Stimulated activated CD8-positive, alpha-beta memory T cell treated with anti-CD3 and anti-CD28 coated beads, Interleukin-15, amount 100 ng/mL, for 48 hours (primary cell): Measurements from ENCODE around the gene CRMP1.

Experiments
- DNase-seq, 2 donors: peaks; one replicate each; pipeline ENCODE4 v3.0.0-alpha.2; 2020; ENCODE audit warnings: low read depth in 2 of 2

The CRMP1 gene

DNA sequence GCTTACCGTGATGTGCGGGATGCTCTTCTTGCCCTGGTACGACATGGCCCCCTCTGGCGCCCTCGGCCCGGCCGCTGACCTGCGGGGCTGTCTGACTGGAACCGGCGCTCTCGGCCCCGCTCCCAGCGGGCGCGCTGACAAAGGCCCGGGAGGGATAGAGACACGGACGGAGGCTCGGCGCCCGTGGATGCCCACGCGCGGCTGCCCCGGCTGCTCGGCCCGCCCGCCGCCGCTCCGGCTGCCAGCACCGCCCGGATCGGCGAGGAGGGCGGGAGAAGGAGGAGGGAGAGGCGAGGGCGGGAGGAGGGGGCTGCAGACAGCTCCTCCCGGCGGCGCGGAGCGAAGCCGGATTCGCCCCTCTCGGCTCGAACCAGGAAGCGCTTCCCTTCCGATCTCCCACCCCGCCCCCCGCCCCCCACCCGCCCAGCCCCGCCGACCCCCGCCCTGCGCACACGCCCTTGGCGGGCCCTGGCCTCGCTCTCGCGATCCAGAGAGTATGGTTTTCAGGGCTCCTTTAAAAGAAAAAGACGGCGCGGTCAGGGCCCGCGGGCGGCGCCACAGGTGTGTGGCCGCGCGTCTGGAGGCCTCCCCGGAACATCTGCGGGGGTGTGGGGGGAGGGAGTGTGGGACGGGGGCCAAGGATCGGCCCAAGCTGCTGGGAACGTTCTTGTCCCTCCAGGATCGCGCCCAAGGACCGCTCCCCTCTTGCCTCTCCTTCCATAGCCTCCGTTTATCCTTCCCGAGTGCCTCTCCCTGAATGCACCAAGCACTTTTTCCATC lies 4.5 kb downstream of the CRMP1 start:
- DNase-seq = no peak

DNA sequence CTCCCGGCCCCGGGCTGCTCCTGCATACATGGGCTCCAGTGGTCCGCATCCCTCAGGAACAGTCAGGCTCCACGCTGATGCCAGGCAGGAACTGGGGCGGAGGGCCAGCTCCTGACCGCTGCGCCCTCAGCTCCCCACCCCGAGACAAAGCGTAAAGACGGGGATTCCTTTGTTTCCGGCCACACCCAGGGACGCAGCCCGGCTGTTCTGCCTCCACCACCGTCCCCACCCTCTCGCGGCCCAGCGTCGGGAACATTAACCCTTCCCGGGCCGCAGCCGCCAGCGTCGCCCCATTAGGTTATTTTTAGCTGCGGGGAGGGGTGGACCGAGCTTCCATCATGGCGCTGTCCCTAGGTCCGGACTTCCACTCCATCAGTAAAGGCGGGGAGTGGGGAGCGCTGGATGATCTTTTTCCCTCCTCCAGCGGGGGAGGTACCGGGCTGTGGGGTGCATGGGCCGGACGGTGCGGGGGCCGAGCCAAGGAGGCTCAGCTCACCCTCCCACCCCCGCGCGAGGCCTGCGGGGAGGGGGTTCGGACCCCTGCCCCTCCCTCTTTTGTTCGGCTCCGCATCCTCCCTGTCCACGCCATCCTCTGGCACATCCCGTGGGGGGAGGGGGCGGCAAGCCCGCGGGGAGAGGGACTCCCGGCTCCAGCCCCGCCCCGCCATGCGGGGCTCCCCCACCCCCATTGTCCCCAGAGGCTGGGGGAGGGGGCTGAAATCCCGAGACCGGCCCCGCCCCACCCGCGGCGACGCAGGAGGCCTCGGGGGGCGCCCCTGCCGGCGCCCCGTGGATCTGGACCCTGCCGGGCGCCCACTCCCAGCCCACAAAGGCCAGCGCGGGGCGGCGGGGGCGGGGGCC lies 5.3 kb downstream of the CRMP1 start:
- DNase-seq = no peak

DNA sequence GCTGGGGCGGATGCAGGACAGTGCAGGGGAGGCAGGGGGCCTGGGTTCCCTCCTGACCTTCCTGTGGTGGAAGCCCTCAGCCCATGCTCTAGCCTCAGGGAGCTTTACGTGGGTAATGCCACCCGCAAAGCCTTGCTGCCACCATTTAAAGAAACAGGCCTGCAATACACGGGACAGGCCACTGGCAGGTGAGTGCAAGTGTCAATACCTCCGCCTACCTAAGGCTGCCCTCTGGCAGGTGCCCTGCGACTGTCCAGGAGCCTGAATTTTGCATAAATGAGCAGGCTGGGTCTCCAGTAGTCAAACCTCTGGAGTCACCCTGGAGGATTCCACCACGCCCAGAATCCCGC lies 5.9 kb downstream of the CRMP1 start:
- DNase-seq = no peak

DNA sequence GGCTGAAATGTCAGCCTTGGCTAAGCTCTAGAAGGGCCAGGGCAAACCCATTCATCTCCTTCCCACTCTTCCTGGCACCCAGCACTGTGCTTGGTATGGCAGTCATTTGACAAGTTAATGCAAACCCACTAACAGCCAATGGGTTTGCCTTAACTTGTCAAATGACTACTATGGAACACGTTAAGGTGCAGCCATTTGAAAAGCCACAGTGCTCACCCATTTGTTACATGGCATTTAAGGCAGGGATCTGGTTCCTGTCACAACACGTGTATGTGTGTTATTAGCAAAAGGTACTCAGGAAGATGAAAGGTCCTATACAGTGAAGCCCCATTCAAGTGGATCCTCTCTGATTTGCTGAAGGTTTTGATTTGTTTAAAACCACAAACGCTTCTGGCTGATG lies 7.2 kb downstream of the CRMP1 start:
- no peak for DNase-seq

DNA sequence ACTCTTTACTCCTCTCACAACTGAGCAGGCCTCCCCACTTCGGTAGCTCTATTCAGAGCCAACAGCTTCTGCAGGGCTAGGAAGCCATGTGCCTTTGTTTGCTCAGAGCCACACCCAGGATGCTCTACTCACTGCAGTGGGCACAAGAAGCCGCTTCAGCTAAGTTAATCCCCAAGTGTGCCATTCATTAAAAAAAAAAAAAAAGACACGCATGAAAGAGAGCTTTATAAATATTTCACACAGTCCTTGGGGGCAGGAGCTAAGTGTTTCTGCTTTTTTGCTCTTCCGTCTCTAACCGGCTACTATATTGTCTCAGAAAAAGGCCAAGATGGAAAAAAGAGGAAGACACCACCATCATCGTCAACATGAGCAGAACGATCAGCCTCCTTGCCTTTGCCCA lies 8.1 kb downstream of the CRMP1 start:
- DNase-seq = no peak

DNA sequence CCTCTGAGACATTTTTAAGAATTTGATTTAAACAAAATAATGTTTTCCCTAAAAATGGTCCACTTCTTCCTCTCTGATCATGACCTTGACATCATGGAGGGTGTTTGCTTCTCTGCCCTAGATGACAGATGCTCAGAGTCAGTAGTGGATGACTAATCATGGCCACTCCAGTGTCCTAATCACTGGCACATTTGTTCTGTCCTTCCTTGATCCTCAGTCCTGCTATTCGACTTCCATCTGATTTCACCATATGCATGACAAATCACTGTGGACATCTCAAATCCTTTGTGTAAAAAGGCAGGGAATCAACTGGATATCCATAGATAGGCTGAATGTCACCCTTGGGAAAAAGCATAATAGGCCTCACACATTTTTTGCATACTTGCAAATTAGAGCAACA lies 9.0 kb downstream of the CRMP1 start:
- no peak for DNase-seq

DNA sequence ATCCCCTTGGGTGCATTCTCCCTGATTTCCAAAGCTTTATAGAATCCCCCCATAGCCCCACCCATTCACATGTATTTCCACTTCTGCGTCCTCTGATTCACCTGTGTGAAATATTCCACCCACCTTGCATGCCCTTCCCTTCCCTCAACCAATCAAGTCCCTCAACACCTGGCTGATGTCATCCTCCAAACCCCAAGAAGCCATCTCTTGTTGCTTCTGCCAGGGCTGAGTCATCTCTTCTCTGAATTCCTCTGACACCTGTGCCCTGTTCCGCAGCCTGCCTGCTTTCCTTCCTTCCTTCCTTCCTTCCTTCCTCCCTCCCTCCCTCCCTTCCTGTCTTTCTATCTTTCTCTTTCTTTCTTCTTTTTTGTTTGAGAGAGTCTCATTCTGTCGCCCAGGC lies 9.9 kb downstream of the CRMP1 start:
- DNase-seq = no peak

DNA sequence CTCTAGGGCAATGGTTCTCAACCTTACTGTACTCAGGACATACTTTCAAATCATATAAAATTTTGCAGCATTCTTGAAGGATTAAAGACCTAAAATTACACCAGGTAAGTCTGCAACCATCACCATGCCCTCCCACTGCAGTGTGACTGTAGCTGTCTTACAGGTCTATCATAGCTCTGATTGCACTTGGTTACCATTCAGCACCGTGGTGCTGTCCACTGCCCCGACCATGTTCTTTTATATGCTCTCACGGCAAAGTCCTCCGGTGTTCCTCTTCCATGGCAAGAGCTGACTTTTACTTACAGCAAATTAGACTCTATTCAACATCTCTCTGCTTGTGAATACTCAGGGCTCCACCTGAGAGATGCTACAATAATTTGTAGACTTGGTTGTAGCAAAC lies 11.5 kb downstream of the CRMP1 start:
- no peak for DNase-seq

DNA sequence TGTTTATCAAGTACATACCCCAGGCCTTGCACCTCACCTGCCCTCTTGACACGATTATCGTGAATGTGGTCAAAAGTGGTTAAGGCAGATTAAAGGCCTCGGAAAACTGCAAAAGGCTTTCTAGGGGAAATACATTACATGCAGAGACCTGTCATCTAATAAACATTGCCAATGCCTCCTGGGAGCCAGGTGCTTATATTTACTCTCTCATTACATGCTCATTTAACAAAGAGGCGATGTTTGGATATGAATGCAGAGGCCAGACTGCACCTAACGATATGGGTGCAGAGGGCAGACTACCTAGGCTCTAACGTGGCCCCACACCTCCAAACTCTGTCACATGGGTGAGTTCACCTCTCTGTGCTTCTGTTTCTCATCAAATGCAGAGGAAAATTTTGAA lies 14.5 kb downstream of the CRMP1 start:
- DNase-seq = no peak

DNA sequence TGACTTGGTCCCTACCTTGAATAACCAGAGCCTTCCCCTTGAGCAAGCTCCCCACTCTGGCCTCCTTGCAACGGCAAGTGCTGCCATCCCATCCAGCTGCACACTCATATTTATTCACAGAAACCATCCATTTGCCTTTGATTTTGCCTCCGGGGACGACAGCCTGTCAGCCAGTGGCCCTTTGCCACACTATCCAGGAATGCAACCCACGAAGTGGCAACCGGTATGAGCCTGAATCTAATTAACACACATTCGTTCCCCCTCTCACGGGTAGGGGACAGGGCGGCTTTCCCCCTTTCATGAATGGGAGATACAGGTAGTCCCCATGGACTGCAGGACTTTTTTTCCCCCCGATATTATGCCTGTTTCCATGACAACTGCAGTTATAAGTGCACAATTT lies 15.5 kb downstream of the CRMP1 start:
- no peak for DNase-seq

DNA sequence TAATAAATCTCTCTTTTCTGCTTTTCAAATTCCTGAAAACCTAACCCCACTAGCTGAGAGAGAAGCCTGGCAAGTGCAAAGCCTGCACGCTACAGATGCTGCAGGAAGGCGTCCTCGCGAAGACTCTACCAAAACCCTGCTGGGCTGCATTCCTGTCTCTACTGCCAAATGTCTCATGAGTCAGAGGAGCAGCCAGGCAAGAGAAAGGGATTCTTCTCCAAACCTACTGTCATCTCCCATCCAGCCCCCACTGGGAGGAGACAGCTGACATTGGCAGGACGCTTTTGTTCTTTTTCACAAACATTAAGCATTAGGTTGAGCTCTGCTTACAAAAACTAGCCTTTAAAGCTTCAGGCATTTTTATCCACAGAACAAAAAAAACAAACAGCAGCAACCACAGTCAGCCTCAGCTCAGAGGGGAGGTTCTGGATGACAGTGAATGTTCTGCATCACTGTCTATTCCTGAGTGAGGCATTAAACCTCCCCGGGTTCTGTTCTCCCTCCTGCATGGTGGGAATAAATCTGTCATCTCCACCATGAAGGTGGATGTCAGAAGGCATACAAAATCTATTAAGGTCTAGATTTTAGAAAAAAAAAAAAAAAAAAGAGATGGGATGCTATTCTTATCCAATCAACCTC lies 18.0 kb downstream of the CRMP1 start:
- no peak for DNase-seq

DNA sequence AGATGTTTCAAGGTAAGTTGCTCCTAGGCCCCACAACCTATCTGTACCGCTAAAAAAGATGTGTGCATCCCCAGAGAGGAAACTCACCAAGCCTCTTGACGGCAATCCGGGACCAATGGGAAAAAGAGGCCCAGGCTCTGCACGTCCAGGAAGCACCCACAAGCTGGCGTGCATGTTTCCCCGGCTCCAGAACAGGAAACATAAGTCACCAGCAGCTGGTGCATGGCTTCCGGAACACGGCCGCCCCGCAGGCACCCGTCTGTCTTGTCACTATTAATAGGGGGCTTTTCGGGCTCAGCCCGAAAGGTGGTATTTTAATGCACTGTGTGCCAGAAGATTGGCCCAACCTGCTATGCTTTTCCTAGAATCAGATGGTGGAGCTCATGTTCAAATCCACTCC lies 22.2 kb downstream of the CRMP1 start:
- no peak for DNase-seq

DNA sequence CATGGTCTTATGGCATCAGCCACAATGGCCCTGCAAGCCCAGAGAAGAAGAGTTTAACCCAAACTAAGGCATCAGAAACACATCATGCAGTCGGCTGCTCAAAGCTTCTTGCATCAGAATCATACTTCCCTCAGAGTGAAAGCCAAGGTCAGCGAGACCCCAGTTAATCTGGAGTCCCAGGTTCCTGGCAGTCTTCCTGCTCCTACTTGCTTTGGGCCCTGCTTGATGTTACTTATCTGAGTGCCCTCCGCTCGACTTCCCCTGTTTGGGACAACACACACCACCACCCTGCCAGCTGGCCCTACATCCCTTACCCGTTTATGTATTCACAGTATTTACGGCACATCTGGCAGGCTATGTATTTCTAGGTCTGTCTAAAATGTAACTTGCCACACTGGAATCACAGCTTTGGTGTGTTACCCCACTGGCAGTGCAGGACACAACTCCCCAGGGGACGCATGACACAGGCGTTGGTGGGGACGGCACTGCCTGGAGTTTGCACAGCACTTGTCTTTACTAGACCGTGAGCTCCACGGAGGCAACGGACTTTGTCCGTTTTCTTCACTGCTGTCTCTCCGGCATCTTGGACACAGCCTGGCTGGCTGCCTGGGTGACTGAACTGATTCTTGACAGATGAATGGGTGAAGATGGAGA lies 22.8 kb downstream of the CRMP1 start:
- no peak for DNase-seq

DNA sequence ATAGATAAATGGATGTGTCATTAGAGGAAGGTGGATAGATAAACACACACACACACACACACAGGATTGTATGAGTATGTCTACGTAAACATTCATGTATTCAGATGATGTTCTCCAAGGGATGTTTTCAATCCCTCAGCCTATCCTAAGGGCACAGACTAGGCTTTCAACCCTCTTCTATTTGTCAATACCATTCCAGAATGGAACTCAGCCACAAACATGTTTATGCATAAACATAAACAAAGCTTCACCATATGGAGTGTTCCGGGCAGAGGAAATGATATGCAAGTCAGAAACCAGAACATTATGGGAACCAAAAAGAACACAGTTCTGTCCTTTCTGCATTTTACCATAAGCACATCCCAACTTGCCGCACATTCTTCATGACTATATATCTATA lies 25.0 kb downstream of the CRMP1 start:
- no peak for DNase-seq

DNA sequence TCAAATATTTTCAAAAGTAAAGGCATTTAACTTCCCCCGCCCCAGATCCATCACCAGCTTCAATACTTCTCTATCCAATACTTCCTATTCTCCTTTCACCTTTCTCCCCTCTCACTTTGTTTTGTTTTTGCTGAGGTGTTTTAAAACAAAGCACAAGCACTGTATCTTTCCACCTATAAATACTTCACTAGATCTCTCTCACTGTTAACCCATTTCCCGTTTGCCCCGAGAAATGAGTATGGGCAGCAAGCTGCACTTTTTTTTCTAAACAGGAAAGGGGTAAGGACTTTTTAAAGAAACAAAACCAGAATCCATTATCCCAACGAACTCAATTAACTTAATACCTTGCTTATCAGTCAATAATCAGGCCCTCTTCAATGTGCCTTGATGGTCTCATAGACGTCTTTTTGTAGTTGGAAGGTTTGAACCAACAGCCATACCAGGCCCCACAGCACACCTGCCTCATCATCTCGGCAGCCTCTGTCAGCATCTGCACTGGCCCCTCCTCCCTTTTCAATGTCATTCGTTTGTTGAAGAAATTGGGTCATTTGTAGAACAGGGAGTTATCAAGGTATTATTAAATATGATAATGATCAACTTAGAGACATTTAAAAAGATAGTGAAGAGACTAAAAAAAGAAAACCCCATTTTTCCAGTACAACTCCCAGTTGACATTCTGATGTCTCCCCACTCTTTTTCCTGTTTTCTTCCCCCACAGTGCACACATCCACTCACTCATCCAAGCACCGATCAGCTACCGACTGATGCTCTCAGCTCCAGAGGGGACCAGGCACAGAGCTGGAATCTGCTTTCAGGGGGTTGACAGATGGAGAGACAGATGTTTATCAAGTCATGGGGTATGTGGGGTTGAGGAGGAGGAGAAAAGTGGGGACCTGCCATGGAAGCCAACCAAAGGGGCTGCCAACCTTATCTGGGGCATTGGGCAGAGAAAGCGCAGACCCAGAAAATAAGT lies 25.8 kb downstream of the CRMP1 start:
- no peak for DNase-seq

DNA sequence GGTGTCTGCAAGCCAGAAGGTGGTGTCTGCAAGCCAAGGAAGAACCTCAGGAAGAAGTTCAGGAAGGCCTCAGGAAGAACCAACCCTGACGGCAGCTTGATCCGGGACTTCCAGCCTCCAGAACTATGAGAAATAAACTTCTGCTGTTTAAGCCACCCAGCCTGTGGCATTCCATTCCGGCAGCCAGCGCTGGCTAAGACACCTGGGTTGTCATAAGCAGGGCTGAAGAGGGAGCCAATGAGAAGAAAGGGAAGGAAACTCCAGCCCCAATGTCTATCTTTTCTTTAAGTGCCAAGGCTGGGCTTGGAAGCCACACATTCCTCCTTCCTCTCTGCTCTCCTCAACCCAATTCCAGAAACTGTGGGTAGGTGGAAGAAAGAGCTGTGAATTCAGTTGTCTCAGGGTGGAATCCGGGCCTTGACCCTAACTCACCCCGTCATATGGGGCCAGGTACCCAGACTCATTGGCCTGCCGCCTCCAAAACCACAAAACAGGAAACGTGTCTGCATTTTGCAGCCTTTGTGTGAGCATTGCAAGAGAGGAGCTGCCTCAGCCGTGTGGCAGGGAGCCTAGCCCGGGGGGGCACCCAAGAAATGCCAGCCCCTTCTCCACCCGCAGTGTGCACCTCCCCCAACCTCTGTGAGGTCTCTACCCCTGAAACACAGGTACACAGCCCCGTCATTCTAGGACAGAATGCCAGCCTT lies 26.8 kb downstream of the CRMP1 start:
- no peak for DNase-seq

DNA sequence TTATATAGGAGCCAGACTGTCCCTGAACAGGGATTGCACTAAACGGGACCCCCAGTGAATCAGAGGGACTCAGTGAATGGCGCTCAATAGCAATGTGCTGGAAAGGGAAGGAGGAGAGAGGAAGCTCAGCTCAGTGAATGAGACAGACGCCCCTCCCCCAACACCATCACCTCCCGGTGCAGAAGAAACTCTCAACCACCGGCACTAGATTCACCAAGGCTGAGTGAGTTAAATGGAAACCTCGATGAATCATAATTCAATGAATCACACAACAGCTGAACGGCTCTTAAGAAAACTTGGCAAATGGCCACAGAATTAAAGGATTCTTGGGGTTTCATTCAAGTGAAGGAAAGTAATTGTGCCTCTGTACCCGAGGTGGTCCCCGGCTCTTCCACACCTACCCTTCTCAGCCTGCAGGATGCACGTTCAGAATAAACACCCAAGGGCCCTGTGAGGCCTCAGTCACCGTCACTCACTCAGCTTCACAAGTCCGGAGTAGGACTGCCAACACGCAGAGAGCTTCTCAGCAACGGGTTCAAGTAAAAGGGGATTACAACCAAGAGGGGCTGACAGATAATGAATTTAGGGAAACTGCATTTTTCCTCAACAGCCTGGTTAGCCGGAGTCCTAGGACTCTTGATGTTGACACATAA lies 29.3 kb downstream of the CRMP1 start:
- peak; percentile 38 to 40 for DNase-seq

DNA sequence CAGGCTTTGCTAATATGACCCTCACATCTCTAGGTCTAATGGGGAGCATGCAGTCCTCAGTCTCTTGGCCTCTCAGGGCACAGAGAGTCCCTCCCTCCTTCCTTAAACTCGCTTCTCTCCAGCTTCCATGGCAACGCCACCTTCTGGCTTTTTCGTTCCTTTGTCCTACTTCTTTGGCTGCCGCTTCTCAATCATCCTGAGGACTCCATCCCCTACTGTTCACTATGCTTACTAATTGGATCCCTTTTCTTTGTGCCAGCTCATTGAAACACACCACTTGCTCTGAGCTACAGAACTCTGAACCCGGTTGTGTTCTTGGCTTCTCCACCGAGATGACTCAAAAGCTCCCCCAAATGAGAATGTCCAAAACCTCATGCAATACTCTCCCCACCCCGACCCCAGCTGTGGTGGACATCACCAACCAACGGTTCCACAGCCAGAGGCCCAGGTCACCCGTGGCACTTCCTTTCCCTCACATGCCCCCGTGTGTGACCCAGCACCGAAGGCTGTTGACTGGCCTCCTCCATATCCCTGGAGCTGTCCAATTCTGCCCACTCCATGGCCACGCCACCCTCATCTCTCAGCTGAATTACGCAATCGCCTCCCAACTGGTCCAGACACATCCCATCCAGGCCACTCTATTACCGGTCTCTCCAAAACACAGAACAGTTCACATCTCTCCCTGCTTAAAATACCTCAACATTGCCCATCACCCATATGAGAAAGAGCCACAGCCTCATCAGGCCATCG lies 34.7 kb downstream of the CRMP1 start:
- DNase-seq = no peak

DNA sequence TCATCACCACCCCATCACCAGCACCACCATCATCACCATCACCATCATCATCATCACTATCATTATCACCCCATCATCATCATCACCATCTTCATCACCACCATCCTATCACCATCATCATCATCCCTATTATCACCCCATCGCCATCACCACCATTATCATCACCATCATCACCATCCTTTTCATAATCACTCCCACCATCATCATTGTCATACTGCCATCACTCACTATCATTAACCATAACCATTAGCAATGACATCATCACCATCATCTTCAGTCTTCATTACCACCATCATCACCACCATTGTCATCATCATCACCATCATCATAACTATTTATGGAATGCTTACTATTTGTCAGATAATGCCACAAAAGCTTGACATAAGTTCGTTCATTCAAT lies 35.7 kb downstream of the CRMP1 start:
- DNase-seq = no peak
